HL-60 (cell line): ENCODE results near the gene SETD4.

Source experiments
- DNase-seq, 2 experiments: peaks; one replicate each; pipeline ENCODE4 v3.0.0-alpha.2; 2010 to 2020; ENCODE audit warnings: low read depth in 1 of 2, low spot score in 1 of 2
- H3K27ac ChIP-seq: fragments of 250-450 bp; sonication (Bioruptor Pico); replicated peaks from 2 replicates; pipeline ENCODE4 v1.5.1; 2020; ENCODE audit warnings: mild to moderate bottlenecking, moderate library complexity
- H3K27me3 ChIP-seq: fragments of 250-450 bp; sonication (Bioruptor Pico); 2 replicates; pipeline ENCODE4 v1.5.1; 2021; ENCODE audit warnings: mild to moderate bottlenecking, moderate library complexity; ENCODE audit not compliant: insufficient read depth, poor library complexity, severe bottlenecking
- H3K4me3 ChIP-seq: replicated peaks from 2 replicates; pipeline ENCODE4 v1.5.1; 2011; ENCODE audit warnings: mild to moderate bottlenecking, control low read depth, low read length; ENCODE audit not compliant: insufficient read depth
- CTCF ChIP-seq: IDR thresholded peaks from one replicate; pipeline ENCODE4 v1.5.1; 2011; ENCODE audit warnings: low read length, control low read depth, inconsistent platforms; ENCODE audit not compliant: insufficient read depth
- GABPA ChIP-seq: IDR thresholded peaks from 2 replicates; pipeline ENCODE4 v1.6.1; 2012; ENCODE audit warnings: low read depth
- POLR2AphosphoS5 ChIP-seq: IDR thresholded peaks from 2 replicates; pipeline ENCODE4 v1.6.1; 2012; ENCODE audit warnings: low read depth
- REST ChIP-seq: IDR thresholded peaks from 2 replicates; pipeline ENCODE4 v1.6.1; 2012; ENCODE audit warnings: low read depth; ENCODE audit not compliant: insufficient replicate concordance
- SPI1 ChIP-seq: IDR thresholded peaks from 2 replicates; pipeline ENCODE4 v1.6.1; 2012; ENCODE audit warnings: low read depth, mild to moderate bottlenecking, borderline replicate concordance

Gene SETD4

GRCh38 chr21:35996217-35996616 is 64.1 kb downstream of the SETD4 start:
- H3K4me3 ChIP-seq, result no peak overlapping the region
- TF ChIP-seq GABPA (no peak), REST (no peak), CTCF (no peak), POLR2AphosphoS5 (no peak), SPI1 (no peak)
- no peaks in the 10 kb centered on the region for H3K27me3 ChIP-seq
- no peak overlapping the region for H3K27ac ChIP-seq
- DNase-seq, result no peak

GRCh38 chr21:35995522-35996088 is 64.7 kb downstream of the SETD4 start:
- TF ChIP-seq GABPA (no peak), REST (no peak), SPI1 (no peak), CTCF (no peak), POLR2AphosphoS5 (no peak)
- DNase-seq, result no peak
- H3K4me3 ChIP-seq, result no peak overlapping the region
- H3K27me3 ChIP-seq, result no peaks in the 10 kb centered on the region
- H3K27ac ChIP-seq, result no peak overlapping the region

GRCh38 chr21:35994613-35995012 is 65.7 kb downstream of the SETD4 start:
- TF ChIP-seq REST, result no peak
- TF ChIP-seq POLR2AphosphoS5, result no peak
- TF ChIP-seq SPI1, result no peak
- TF ChIP-seq CTCF, result no peak
- no peak for TF ChIP-seq GABPA
- no peak for DNase-seq
- no peaks in the 10 kb centered on the region for H3K27me3 ChIP-seq

More at GRCh38 chr21:35994613-35995012, 65.7 kb downstream of the SETD4 start:
- no peak overlapping the region for H3K27ac ChIP-seq
- H3K4me3 ChIP-seq, result no peak overlapping the region
